Epidermal melanocyte (primary cell): Measurements from ENCODE around the gene ZBTB7C.

Experiments used
- DNase-seq: peaks from one replicate; pipeline ENCODE4 v3.0.0; 2011; ENCODE audit warnings: low spot score; ENCODE audit not compliant: insufficient read length

ZBTB7C gene

GRCh38 chr18:48195787-48196186, 213.4 kb downstream of the ZBTB7C start:
- no peak for DNase-seq

GRCh38 chr18:48194591-48195181, 214.5 kb downstream of the ZBTB7C start:
- DNase-seq: no peak

- no peak for DNase-seq
Measured at GRCh38 chr18:48193521-48194492, 215.4 kb downstream of the ZBTB7C start.

DNA sequence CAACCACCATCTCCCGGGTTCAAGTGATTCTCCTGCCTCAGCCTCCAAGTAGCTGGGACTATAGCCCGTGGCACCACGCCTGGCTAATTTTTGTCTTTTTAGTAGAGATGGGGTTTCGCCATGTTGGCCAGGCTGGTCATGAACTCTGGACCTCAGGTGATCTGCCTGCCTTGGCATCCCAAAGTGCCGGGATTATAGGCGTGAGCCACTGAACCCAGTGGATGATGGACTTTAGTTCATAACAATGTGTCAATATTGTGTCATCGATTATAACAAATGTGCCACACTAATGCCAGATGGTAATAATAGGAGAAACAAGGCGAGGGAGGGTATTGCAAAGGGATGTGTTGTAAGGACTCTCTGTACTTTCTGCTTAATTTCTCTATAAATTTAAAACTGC, 216.6 kb downstream of the ZBTB7C start:
- DNase-seq: no peak

DNA sequence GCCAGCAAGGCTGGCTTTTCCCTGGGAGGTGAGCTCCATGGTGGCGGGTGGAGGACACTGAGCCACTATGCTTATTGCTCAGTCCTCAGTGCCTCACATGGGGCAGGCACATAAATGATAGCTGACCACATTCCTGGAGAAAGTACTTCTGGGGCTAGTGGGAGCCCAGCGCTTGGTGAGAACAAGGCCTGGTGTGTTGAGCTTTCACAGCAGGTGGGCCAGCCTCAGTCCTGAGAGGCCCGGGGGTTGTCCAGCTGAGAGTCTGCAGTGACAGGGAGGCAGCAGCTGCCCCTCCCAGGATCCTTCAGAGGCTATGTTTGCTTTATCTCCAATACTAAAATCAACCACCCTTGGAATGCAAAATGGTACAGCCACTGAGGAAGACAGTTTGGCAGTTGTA, 217.7 kb downstream of the ZBTB7C start:
- no peak for DNase-seq

GRCh38 chr18:48190994-48191393, 218.2 kb downstream of the ZBTB7C start:
- DNase-seq: no peak

DNA sequence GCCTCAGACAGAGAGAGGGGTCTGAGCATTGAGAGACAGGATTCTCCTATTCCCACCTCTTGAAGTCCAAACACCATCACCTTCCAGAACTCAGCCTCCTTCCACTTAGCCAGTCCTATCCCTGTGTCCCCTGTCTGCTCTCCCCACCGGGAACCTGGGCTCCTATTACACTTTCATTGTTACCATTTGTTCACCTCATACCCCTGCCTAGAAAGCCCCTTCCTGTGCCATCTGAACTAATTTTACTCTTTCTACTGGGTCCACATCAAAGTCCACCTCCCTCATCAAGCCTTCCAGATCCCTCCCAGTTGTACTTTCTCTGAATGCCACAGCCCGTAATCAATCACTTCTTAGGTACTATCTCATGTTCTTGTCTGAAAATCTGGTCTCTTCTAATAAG, 220.6 kb downstream of the ZBTB7C start:
- DNase-seq: no peak

DNA sequence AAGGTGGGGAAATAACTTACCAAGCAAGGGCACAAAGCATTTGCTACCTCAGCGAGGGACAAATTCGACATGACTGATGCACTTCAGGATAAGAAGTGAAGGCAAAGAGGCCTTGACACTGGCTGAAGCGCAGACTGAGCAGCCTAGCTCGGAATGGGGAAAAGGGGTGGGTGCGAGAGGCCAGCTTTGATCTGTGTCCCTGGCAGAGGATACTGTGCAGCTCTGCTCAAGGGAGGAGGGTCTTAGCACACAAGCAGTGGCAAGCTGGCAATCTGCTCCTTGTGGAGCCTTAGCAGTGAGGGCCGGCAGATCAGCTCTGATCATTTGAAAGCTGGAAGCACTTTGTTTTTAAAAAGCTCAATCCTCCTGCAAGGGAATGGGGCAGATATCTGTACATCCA, 222.3 kb downstream of the ZBTB7C start:
- no peak for DNase-seq

GRCh38 chr18:48186131-48186766, 222.9 kb downstream of the ZBTB7C start:
- no peak for DNase-seq

DNA sequence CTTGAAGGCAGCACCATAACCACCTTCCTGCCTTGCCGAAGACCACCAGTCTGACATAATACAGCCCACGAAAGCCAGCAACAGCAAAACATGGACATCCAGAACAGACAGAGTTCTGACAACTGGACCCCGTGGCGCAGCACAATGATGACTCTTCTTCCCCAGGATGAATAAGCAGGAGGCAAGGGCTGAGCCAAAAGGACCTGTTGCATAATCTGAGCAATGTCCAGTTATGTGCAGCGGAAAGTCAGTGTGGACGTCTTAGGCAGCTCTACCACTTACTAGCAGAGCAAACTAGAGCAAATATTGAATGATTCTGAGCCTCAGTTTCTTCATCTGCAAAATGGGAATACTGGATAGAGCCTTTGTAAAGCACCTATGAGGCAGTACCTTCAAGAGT, 225.1 kb downstream of the ZBTB7C start:
- DNase-seq: no peak

DNA sequence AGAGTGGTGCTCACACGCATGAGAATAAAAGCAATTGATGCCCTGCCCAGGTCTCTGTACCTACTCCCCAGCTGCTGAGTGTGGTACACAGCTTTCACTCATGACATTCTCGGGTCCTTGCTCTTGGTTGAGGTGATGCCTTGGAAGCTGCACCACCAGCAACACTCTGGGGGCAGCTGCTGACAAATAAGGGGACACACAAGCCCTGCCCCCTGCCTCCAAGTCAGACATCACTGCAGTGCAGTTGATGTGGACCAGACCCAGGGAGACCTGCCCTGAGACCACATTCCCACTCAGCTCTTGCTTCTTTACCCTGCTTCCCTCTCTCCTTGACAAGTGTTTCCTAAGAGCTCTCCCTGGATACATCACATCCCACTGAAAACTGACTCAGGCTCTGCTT, 225.6 kb downstream of the ZBTB7C start:
- no peak for DNase-seq

GRCh38 chr18:48182779-48183178, 226.4 kb downstream of the ZBTB7C start:
- no peak for DNase-seq

GRCh38 chr18:48181857-48182256, 227.3 kb downstream of the ZBTB7C start:
- no peak for DNase-seq

GRCh38 chr18:48181087-48181823, 227.9 kb downstream of the ZBTB7C start:
- no peak for DNase-seq

- DNase-seq: no peak
Measured at GRCh38 chr18:48179666-48180065, 229.5 kb downstream of the ZBTB7C start.

DNA sequence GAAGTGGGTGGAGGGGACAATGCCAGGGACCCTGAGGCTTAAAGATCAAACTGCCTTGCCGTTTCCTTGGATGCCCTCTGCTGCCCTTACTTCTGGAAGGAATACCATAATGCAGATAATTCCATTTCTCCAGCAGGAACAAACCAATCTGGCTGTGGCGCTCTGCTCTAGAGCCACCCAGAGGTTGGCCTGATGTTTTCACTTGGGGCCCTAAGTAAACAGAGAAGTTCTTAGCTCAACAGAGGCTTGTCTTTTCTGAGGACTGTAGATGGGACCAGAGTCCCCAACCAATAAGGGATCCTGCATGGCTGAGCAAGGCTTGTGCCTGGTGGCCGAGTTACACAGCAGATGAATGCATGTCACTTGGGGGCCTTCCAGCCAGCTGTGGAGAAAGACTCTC, 230.2 kb downstream of the ZBTB7C start:
- DNase-seq: no peak

DNA sequence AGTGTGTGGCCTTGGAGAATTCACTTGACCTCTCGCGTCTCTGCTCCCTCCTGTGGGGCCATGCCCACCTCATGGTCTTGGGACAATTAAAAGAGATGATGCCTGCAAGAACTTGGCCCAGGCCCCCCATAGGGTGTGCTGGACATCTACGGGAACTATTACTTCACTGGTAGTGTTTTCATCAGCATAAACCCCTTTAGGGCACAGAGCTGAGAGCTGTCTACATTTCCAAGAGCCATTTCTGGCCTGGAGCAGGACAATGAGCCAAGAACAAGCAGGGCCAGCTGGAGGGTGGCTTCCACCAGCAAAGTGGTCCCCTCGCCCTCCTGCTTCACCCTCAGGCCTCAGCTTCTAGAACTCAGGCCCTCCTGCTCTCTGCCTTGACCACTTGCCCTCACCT, 232.3 kb downstream of the ZBTB7C start:
- DNase-seq: no peak

- no peak for DNase-seq
Measured at GRCh38 chr18:48173557-48173956, 235.6 kb downstream of the ZBTB7C start.

- DNase-seq: no peak
Measured at GRCh38 chr18:48172226-48173006, 236.8 kb downstream of the ZBTB7C start.

DNA sequence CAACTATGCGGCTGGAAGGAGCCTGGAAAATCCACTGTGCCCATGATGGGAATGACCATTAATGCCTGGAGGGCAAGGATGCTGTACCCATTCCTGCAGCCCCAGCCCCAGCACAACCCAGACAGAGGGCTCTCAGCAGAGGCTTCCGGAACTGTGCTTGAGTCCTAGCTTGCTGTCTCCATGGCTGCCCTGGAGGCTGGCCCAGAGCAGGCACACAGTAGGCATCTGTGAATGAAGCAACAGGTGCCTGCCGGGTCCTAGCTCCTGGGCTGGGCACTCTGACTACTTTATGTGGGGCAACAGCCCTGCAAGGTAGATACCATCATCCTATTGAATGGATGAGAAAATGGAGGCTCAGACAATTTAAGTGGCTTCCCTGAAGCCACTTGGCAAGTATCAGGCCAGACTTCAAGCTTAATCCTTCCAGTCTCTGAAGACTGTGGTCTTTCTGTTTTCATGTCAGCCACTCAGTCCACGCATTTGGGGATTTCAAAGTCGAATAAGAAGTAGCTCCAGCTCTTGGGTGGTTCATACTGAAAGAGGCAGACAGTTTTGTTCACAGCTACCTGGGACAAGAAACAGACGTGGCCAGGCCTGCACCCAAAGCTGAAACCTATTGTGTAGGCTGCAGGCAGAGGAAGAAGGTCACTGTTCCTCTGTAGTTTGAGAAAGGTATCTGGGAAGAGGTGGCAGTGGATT, 237.5 kb downstream of the ZBTB7C start:
- DNase-seq: no peak
